Activated CD4-positive, alpha-beta T cell treated with anti-CD3 and anti-CD28 coated beads, Interleukin-2, Interleukin-4, amounts not matched to agents 100 ng/mL and 50 ng/mL, durations not matched to agents 16 hours and 8 hours (primary cell): Measurements from ENCODE around the gene VWA8.

Source experiments
- DNase-seq: peaks from one replicate; pipeline ENCODE4 v3.0.0-alpha.2; 2020; ENCODE audit warnings: low spot score

Gene VWA8

DNA sequence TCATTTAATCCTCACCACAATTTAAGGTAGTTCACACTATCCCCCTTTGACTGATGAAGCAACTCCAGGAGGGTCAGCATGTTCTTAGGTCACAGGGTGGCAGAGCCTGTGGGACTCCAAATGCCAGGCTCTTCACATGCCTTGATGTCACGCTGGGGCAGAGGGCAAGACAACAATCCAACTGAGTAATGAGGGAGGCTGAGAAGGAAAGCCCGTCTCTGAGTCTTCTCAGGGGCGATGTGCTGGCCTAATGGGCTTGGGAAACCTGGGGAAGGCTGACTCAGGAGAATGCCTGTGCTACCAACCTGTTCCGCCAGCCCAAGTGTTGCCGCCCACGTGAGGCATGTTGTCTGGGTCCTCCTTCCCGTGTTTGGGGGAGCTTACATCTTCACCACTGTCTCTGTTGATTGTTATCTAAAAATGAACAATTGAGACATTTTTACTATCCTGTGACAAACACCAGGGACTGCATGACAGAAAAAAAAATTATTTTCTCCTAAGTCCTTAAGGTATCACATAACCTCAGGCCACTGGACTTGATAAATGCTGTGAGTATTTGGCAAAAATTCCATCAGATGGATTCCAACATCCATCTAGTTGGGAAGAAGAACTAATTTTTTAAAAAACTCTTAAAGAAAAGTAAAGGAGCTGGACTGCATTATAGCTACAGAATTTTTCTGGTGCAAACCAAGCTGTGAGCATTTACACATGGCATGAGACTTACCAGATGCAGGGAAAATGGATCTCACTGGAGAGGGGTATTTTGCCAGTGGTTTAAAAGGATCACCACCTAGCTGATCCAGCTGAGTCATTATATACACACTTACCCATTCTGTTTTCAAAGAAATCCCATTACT is 346.0 kb downstream of the VWA8 start:
- DNase-seq: no peak

GRCh38 chr13:41613984-41614661 is 346.8 kb downstream of the VWA8 start:
- DNase-seq: no peak

DNA sequence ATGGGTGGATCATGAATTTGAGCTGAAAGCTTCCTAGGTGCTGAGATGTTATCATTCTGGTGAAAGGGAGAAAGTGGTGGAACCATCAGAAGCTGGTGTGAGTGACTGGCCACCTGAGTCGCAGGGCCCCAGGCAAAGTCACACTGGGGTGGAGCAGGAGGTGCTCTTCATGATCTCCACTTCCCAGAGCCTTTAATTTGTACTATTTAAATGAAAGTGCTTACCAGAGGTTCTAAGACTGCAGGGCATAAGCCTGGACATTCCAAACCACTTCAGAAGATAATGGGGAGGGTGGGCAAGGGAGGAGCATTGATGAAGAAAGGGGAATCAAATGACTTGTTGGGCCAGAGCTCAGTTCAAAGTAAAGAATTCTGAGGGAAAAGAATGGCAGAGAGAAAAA is 347.4 kb downstream of the VWA8 start:
- no peak for DNase-seq

DNA sequence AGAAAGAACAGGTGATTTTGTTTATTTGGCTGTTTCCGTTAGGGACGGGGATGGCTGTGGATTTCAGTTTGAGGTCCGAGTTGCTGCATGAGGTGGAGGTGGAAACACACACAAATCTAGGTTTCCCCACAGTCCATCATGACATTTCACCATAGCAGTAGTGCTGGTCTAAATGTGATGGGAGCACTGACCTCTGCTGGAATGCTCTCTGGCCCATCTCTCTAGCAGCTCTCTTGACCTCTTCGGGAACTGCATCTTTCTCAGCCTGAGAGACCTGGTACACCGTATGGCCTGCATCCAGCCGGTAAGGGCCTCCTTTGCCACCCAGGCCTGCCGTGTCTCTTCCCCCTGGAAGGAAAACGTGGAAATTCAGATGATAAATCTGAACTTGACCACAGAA is 349.5 kb downstream of the VWA8 start:
- DNase-seq: no peak

DNA sequence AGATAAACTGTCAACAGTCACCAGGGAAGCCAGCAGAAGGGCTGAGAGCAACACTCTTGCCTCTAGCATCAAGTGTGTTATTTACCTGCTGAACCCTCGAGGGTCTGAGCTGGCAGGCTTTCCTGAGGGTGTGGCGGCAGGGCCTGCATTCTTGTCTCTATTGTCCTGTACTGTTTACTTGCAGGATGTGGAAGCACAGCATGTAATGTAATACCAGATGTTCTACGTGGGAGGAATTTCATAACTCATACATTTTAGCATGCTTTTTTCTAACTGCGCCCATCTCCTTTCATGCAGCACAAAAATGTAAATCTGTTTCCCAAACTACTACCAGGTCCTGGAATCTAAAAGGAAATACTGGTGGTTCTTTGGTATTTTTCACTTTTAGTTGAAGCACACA is 350.5 kb downstream of the VWA8 start:
- no peak for DNase-seq

- DNase-seq: no peak
These were observed 351.1 kb downstream of the VWA8 start for GRCh38 chr13:41609828-41610227.

GRCh38 chr13:41608839-41609177 is 352.1 kb downstream of the VWA8 start:
- no peak for DNase-seq

GRCh38 chr13:41608111-41608838 is 352.6 kb downstream of the VWA8 start:
- no peak for DNase-seq

DNA sequence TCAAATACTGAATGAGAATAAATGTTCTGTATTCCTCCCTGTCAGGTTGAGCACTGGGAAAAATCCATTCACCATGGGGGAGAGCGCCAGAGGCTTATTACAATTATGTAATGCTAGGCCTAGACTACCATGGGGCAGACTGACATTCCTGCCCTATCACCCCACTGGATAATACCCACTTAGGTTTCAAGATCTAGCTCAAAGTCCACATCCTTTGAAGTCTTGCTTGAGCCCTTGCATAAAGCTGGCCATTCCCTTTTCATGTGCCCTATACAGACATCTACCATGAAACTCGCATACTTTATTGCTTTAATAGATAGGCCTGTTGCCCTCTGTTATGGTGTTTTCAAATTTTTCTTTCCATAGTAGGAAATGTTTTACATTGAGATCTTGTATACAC is 354.3 kb downstream of the VWA8 start:
- DNase-seq: no peak

GRCh38 chr13:41605319-41606285 is 355.3 kb downstream of the VWA8 start:
- no peak for DNase-seq

DNA sequence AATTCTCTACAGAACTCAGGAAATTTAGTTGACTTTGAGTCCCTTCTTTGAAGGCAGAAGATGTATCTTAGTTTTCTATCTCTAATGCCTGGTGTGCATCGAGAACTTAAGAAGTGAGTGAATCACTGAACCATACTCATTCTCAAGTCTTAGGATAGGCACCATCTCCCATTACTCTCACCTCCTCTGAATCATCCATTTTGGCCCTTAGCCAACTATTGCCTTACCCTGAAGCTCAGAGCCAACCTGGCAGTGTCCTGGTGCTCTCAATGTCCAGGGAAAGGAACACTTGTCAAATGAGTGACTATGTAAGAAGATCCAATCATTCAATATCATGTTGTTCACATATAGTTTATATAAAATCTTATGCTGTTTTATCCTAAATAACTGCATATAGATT is 357.0 kb downstream of the VWA8 start:
- no peak for DNase-seq

GRCh38 chr13:41601718-41602445 is 359.0 kb downstream of the VWA8 start:
- no peak for DNase-seq

GRCh38 chr13:41599619-41600018 is 361.3 kb downstream of the VWA8 start:
- DNase-seq: no peak

DNA sequence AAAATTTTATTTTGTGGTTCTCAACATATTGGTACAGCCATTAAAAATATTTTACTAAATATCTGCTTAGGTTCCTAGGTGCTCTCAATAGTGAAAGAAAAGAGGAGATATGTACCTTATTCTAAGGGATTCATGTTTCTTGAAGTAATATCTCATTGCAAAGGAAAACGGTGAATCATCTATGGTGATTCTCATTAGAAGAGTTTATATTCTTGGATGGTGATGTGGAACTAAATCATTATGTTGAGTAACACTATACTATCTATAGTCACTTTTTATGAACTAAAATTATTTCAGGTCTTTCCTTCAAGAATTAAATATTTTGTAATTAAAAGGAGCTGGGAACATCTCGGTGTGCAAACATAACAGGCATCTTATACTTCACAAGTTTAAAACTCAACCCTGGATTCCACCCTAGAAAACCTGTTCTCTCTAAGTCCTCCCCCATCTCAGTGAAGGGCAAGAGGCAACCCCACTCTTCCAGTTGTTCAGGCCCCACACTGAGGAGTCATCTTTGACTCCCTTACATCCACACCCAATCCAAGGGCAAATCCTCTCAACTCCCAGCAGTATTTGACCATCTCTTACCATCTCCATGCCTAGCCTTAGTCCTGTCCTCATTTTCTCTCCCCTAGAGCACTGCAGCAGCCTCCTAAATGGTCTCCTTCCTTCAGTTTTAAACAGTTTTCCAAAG is 363.4 kb downstream of the VWA8 start:
- no peak for DNase-seq

- no peak for DNase-seq
These were observed 364.7 kb downstream of the VWA8 start for GRCh38 chr13:41596190-41596589.

GRCh38 chr13:41595298-41595697 is 365.6 kb downstream of the VWA8 start:
- DNase-seq: no peak

GRCh38 chr13:41590643-41591042 is 370.3 kb downstream of the VWA8 start:
- DNase-seq: no peak

- DNase-seq: no peak
These were observed 370.8 kb downstream of the VWA8 start for GRCh38 chr13:41590122-41590521.

DNA sequence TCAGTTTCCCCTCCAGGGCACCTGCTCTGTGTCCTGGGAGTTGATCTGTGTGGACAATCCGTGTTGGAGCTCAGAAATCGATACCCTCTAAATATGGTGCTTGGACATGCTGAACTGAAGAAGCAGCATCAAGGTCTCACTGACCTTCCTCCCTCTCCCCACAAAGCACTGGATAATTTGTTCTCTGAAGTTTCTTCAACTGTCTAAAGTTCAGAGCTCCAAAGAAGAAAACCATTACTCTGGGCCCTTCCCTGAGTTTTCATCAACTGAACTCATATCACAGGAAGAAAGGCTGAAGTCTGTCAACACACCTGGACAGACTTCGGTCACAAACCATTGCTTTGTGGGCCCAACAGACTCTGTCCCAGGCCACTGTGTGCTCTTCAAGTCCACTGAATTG is 371.5 kb downstream of the VWA8 start:
- DNase-seq: no peak

- peak; percentile 54 for DNase-seq
These were observed 372.0 kb downstream of the VWA8 start for GRCh38 chr13:41588899-41589298.

GRCh38 chr13:41588448-41588847 is 372.5 kb downstream of the VWA8 start:
- no peak for DNase-seq
